ENCODE data around the gene MAGED1.

DNA sequence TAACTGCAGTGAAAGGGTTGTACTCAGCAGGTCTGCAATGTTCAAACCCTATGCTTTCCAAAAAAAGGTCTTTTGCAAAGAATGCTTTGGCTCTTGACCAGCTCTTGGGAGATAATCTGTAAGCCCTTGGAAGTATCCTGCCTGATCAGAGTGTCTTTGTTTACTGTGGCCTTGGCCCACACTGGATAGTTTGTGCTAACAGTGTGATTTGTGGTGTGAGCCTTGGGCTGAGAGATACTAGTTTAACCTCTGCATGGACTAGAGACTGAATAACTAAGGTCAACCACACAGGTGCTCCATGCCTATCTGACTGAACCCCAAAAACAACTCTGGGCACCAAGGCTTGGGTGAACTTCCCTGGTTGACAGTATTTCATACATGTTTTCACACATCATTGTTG is 3.6 kb upstream of the MAGED1 start:
- TF ChIP-seq POLR2A (IDR thresholded peaks at IDR 0.05) (no peak), EP300 (IDR thresholded peaks at IDR 0.05) (no peak)
- TF ChIP-seq, protein P1, sequence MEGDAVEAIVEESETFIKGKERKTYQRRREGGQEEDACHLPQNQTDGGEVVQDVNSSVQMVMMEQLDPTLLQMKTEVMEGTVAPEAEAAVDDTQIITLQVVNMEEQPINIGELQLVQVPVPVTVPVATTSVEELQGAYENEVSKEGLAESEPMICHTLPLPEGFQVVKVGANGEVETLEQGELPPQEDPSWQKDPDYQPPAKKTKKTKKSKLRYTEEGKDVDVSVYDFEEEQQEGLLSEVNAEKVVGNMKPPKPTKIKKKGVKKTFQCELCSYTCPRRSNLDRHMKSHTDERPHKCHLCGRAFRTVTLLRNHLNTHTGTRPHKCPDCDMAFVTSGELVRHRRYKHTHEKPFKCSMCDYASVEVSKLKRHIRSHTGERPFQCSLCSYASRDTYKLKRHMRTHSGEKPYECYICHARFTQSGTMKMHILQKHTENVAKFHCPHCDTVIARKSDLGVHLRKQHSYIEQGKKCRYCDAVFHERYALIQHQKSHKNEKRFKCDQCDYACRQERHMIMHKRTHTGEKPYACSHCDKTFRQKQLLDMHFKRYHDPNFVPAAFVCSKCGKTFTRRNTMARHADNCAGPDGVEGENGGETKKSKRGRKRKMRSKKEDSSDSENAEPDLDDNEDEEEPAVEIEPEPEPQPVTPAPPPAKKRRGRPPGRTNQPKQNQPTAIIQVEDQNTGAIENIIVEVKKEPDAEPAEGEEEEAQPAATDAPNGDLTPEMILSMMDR (IDR thresholded peaks at IDR 0.05) = no peak

Data from ovary (tissue), 3 donors.